ENCODE results near the gene CDKN1C. TPM values are rescaled to one million over a fixed set of nuclear protein-coding genes. Genes with fewer than 3 reads are reported as not detected.
"Not testable (repeated sequence)": the region's sequence is repeated elsewhere in the genome, so short reads cannot be mapped to it uniquely, and the experiment has no call there.

Gene CDKN1C
- total and polyA plus RNA-seq, 2 of the 8 experiments (the other 6 are each of a cell fraction or from before 2014, with no cell fraction given), result 12.8 to 14.1 TPM

DNA sequence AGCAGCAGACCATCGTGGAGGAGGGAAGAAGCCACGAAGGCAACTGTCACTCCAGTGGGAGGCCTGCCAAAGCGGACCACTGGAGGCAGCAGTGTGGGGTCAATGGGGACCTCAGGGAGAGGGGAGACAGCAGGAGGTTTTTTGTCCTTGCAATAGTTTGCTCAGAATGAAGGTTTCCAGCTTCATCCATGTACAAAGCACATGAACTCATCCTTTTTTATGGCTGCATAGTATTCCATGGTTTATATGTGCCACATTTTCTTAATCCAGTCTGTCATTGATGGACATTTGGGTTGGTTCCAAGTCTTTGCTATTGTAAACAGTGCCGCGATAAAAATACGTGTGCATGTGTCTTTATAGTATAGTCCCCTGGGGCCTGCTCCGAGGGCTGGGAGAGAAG lies 19.7 kb upstream of the CDKN1C start:
- WGBS, 2 experiments (ENCODE audit: extremely low coverage in 1 of 2, insufficient coverage in 1 of 2, insufficient read length in 1 of 2, insufficient replicate concordance in 2 of 2, low coverage in 1 of 2, low lambda C conversion rate in 2 of 2, missing lambda C conversion rate in 1 of 2), result 92% methylated on average over 7 of the region's 7 CpGs; no CpG with 5 or more reads in 1 of the 2 experiments

More for the DNA sequence above, 19.7 kb upstream of the CDKN1C start:
- H4K5ac ChIP-seq (ENCODE audit: insufficient read length, low read depth, low read length); H3K18ac ChIP-seq (ENCODE audit: extremely low read depth, low read length); H3K27ac ChIP-seq (ENCODE audit: low read depth, low read length); FAIRE-seq; H3K79me1 ChIP-seq (ENCODE audit: low read depth, low read length); H2BK5ac ChIP-seq (ENCODE audit: low read depth, low read length); H3K36me3 ChIP-seq (ENCODE audit: control insufficient read depth in 2 of 4, insufficient read depth in 4 of 4, low read length in 3 of 4); H3K9ac ChIP-seq (replicated peaks in 1 of 4; ENCODE audit: extremely low read depth in 1 of 4, low read depth in 3 of 4, low read length in 3 of 4); DNase-seq (ENCODE audit: low read depth in 1 of 2, low spot score in 2 of 2); H3K4me2 ChIP-seq (ENCODE audit: insufficient read depth in 1 of 2, low read depth in 2 of 2, low read length in 2 of 2); H4K20me1 ChIP-seq (replicated peaks in 1 of 2; ENCODE audit: control insufficient read depth in 1 of 2, insufficient read depth in 2 of 2, low read length in 2 of 2); H3K4me3 ChIP-seq (ENCODE audit: extremely low read depth in 1 of 4, insufficient read depth in 2 of 4, low read depth in 3 of 4, low read length in 4 of 4); H3K9me3 ChIP-seq (ENCODE audit: insufficient read depth in 2 of 2, low read depth in 1 of 2, low read length in 1 of 2); H3K4ac ChIP-seq (replicated peaks; ENCODE audit: insufficient read length, low read depth, low read length); H4K91ac ChIP-seq (replicated peaks; ENCODE audit: insufficient read length, low read length); H2BK20ac ChIP-seq (ENCODE audit: low read length); H2BK12ac ChIP-seq (ENCODE audit: low read depth, low read length); H3K14ac ChIP-seq (ENCODE audit: insufficient read length); H3K56ac ChIP-seq (replicated peaks; ENCODE audit: insufficient read length, low read depth, low read length); H3K23ac ChIP-seq (ENCODE audit: insufficient read length); H2AFZ ChIP-seq (ENCODE audit: low read length); H3K23me2 ChIP-seq (ENCODE audit: low read depth, low read length); H4K8ac ChIP-seq (ENCODE audit: extremely low read depth, insufficient read depth, low read length); H2BK15ac ChIP-seq (ENCODE audit: low read length); H3K79me2 ChIP-seq (ENCODE audit: control insufficient read depth in 1 of 2, insufficient read depth in 2 of 2, low read length in 2 of 2); H2AK5ac ChIP-seq (ENCODE audit: low read depth, low read length); H2BK120ac ChIP-seq (replicated peaks; ENCODE audit: low read depth, low read length): not testable (repeated sequence)
- ChIA-PET CTCF (ENCODE audit: partially characterized antibody) (interaction anchor here (0.7 to 6.2 kb wide), 5 partner anchors 9 to 212 kb away, joined by 3 to 68 read pairs (median 3); partner anchors contain the start of gene PHLDA2), POLR2A (ENCODE audit: partially characterized antibody) (interaction anchor here (0.7 kb wide), 1 partner anchor 18 kb away, joined by 3 read pairs; no protein-coding TSS in a partner anchor)
- H3K4me1 ChIP-seq (replicated peaks in 1 of 4; ENCODE audit: control insufficient read depth in 3 of 4, insufficient read depth in 4 of 4, low read length in 3 of 4), result peaks cover 0 to 17% (median 13%) of the 10 kb centered on the region in 4 experiments; a peak in 5 of 7 replicates
- H3K27me3 ChIP-seq (replicated peaks in 1 of 4; ENCODE audit: control insufficient read depth in 3 of 4, extremely low read depth in 1 of 4, insufficient read depth in 3 of 4, low read length in 3 of 4), result peaks cover 0 to 18% (median 2%) of the 10 kb centered on the region in 4 experiments; a peak in 4 of 7 replicates

Measured in H1 (cell line).